GM23248 (cell line): ENCODE data around the gene SSR1.
"Not testable (repeated sequence)": the region's sequence is repeated elsewhere in the genome, so short reads cannot be mapped to it uniquely, and the experiment has no call there.

Experiments used
- EZH2 ChIP-seq: fragments of 200-600 bp; sonication (generic); IDR thresholded peaks from 2 replicates; pipeline ENCODE4 v1.6.1; 2018; ENCODE audit warnings: antibody characterized with exemption, mild to moderate bottlenecking; ENCODE audit not compliant: insufficient read depth, poor library complexity, severe bottlenecking
- EZH2phosphoT487 ChIP-seq: fragments of 200-600 bp; sonication (generic); IDR thresholded peaks from 2 replicates; pipeline ENCODE4 v1.6.1; 2018; ENCODE audit warnings: antibody characterized with exemption, moderate library complexity, mild to moderate bottlenecking, low read depth; ENCODE audit not compliant: insufficient read depth

GRCh38 chr6:7315087-7315947 is 2.3 kb upstream of the SSR1 start:
- not testable (repeated sequence) for TF ChIP-seq EZH2, EZH2phosphoT487
